Measurements from ENCODE around the gene FBXW11. TPM values are rescaled to one million over a fixed set of nuclear protein-coding genes. Genes with fewer than 3 reads are reported as not detected.

FBXW11 gene
- total and polyA plus RNA-seq, 10 of the 15 experiments (the other 5 are each of a cell fraction or from before 2014, with no cell fraction given) = 4.3 to 61.5 (median 40.0) TPM

- ChIA-PET CTCF (interaction anchor here (0.6 to 2.5 kb wide), 31 partner anchors 8 to 635 kb away, joined by 3 to 11 read pairs (median 4); partner anchors contain the start of genes FBXW11, STK10 and UBTD2), POLR2A (interaction anchor here (1.1 to 1.2 kb wide), 2 partner anchors 100 to 129 kb away, joined by 3 read pairs; no protein-coding TSS in a partner anchor), RAD21 (ENCODE audit: unreplicated experiment) (interaction anchor here (0.7 to 3.7 kb wide), 9 partner anchors 8 to 488 kb away, joined by 3 to 17 read pairs (median 4); partner anchors contain the start of genes FBXW11 and FGF18), SMC1A (ENCODE audit: uncharacterized antibody, unreplicated experiment) (interaction anchor here (0.6 to 3.2 kb wide), 20 partner anchors 8 to 634 kb away, joined by 3 to 11 read pairs (median 4); partner anchors contain the start of genes FBXW11, FGF18 and STK10)
- H2AFZ ChIP-seq (ENCODE audit: control insufficient read depth, low read depth, low read length) = no peak overlapping the region
- WGBS (ENCODE audit: insufficient coverage, insufficient replicate concordance, low lambda C conversion rate, missing lambda C conversion rate) = 45% methylated on average over 7 of the region's 7 CpGs
- H3K9me3 ChIP-seq (replicated peaks; ENCODE audit: control insufficient read depth, insufficient read depth, low read length) = no peaks in the 10 kb centered on the region
- peaks cover 24% of the 10 kb centered on the region for H3K79me2 ChIP-seq (ENCODE audit: control insufficient read depth, insufficient read depth, low read length)
- no peaks in the 10 kb centered on the region; the same call in 1 of the 2 replicates for H4K20me1 ChIP-seq (ENCODE audit: control insufficient read depth, insufficient read depth)
- ATAC-seq (peak; percentile 76), DNase-seq (ENCODE audit: low read depth, low spot score) (no peak), FAIRE-seq (no peak)
- no TSS peak for BruUV-seq (replicated peaks)
- no peaks in the 10 kb centered on the region for H3K27me3 ChIP-seq (replicated peaks in 1 of 2; ENCODE audit: control insufficient read depth in 2 of 2, insufficient read depth in 2 of 2, low read length in 1 of 2)
- H3K4me3 ChIP-seq = no peak overlapping the region
- peak overlapping the region; percentile 14; the same call in 1 of the 2 replicates for H3K4me2 ChIP-seq (ENCODE audit: control insufficient read depth, insufficient read depth)
- no peak overlapping the region for H3K27ac ChIP-seq (ENCODE audit: control insufficient read depth, insufficient read depth)
- H3K9ac ChIP-seq (ENCODE audit: control insufficient read depth, insufficient read depth, low read length) = no peak overlapping the region
- peaks cover 25% of the 10 kb centered on the region for H3K4me1 ChIP-seq (ENCODE audit: control insufficient read depth, insufficient read depth, low read length)
- in situ Hi-C loops (cut with MboI) (loop anchor here (5.0 kb wide), 2 partner anchors 420 to 490 kb away; partner anchors contain the start of gene FGF18), intact Hi-C loops (cut with micrococcal nuclease; ENCODE audit: unreplicated experiment) (loop anchor here (1.0 to 5.0 kb wide), 3 partner anchors 422 to 700 kb away; no protein-coding TSS in a partner anchor)
- H3K36me3 ChIP-seq (ENCODE audit: control insufficient read depth in 2 of 2, insufficient read depth in 2 of 2, low read length in 1 of 2) = peaks cover 1 to 4% of the 10 kb centered on the region in 2 experiments
- TF ChIP-seq PRDM15 (CRISPR knock-in tag; IDR thresholded peaks at IDR 0.05) (no peak), BHLHE40 (IDR thresholded peaks at IDR 0.05; ENCODE audit: borderline replicate concordance in 1 of 2, low read depth in 2 of 2, low read length in 1 of 2) (no peak), ZNF622 (IDR thresholded peaks at IDR 0.05) (no peak), TARDBP (IDR thresholded peaks at IDR 0.05; ENCODE audit: borderline replicate concordance) (no peak), ASH2L (IDR thresholded peaks at IDR 0.05; ENCODE audit: borderline replicate concordance, low read depth) (no peak), ZNF217 (IDR thresholded peaks at IDR 0.05) (no peak), JUND (IDR thresholded peaks at IDR 0.05; ENCODE audit: low read depth, low read length) (no peak), MEF2A (IDR thresholded peaks at IDR 0.05; ENCODE audit: insufficient read depth, low read depth, low read length) (no peak), NKRF (conservative IDR thresholded peaks at IDR 0.05) (no peak), HCFC1 (IDR thresholded peaks at IDR 0.05; ENCODE audit: low read length) (no peak), MXI1 (IDR thresholded peaks at IDR 0.05; ENCODE audit: low read depth, low read length) (no peak), CHD1 (IDR thresholded peaks at IDR 0.05; ENCODE audit: low read depth, low read length) (no peak), CHD2 (IDR thresholded peaks at IDR 0.05; ENCODE audit: borderline replicate concordance, low read depth, low read length) (no peak), RELA (IDR thresholded peaks at IDR 0.05; ENCODE audit: borderline replicate concordance, partially characterized antibody) (no peak), BRCA1 (IDR thresholded peaks at IDR 0.05; ENCODE audit: low read depth, low read length) (no peak), NFYA (IDR thresholded peaks at IDR 0.05; ENCODE audit: borderline replicate concordance, low read depth, low read length) (no peak)
Observed at GRCh38 chr5:171906703-171907590, 99.5 kb downstream of the FBXW11 start.
